ENCODE measurements around the gene ITFG2. TPM values are rescaled to one million over a fixed set of nuclear protein-coding genes. Genes with fewer than 3 reads are reported as not detected.

Gene ITFG2
- total RNA-seq, 2 experiments from 2014 or later = 25.4 to 25.8 TPM

GRCh38 chr12:2791089-2791488 is 21.4 kb upstream of the ITFG2 start:
- TF ChIP-seq CTCF (IDR thresholded peaks at IDR 0.05) = no peak
- DNase-seq (no peak), ATAC-seq (no peak)
- H3K4me3 Mint-ChIP-seq = no peak overlapping the region
- peaks cover 3% of the 10 kb centered on the region for H3K36me3 Mint-ChIP-seq (ENCODE audit: low read depth)
- H3K9me3 Mint-ChIP-seq = no peaks in the 10 kb centered on the region
- ChIA-PET CTCF (interaction anchor here (1.5 to 3.6 kb wide), 2 partner anchors 100 to 108 kb away, joined by 7 to 12 read pairs; no protein-coding TSS in a partner anchor), POLR2A (no interaction called here)
- peaks cover 2% of the 10 kb centered on the region for H3K4me1 Mint-ChIP-seq (ENCODE audit: low read depth)
- H3K27ac Mint-ChIP-seq = no peak overlapping the region
- H3K27me3 Mint-ChIP-seq = no peaks in the 10 kb centered on the region
- intact Hi-C loops (cut with micrococcal nuclease) = no loop called here

GRCh38 chr12:2792671-2793500 is 19.6 kb upstream of the ITFG2 start:
- H3K36me3 Mint-ChIP-seq (ENCODE audit: low read depth) = peaks cover 21% of the 10 kb centered on the region
- intact Hi-C loops (cut with micrococcal nuclease) = no loop called here
- H3K27ac Mint-ChIP-seq = no peak overlapping the region
- DNase-seq (no peak), ATAC-seq (no peak)
- no peak for TF ChIP-seq CTCF (IDR thresholded peaks at IDR 0.05)
- ChIA-PET POLR2A (interaction anchor here (0.5 kb wide), 1 partner anchor 122 kb away, joined by 3 read pairs; no protein-coding TSS in a partner anchor), CTCF (interaction anchor here (1.5 to 3.6 kb wide), 3 partner anchors 9 to 110 kb away, joined by 7 to 12 read pairs (median 11); no protein-coding TSS in a partner anchor)
- H3K9me3 Mint-ChIP-seq = no peaks in the 10 kb centered on the region
- H3K4me3 Mint-ChIP-seq = peak overlapping the region; percentile 72
- H3K27me3 Mint-ChIP-seq = no peaks in the 10 kb centered on the region
- peaks cover 15% of the 10 kb centered on the region for H3K4me1 Mint-ChIP-seq (ENCODE audit: low read depth)

GRCh38 chr12:2793561-2793960 is 18.9 kb upstream of the ITFG2 start:
- no peak for ATAC-seq
- POLR2A ChIA-PET = no interaction called here
- no peaks in the 10 kb centered on the region for H3K27me3 Mint-ChIP-seq

GRCh38 chr12:2794191-2794735 is 18.2 kb upstream of the ITFG2 start:
- ATAC-seq = peak; percentile 7
- Mint-ChIP-seq H3K4me1 (ENCODE audit: low read depth) (peaks cover 26% of the 10 kb centered on the region), H3K9me3 (no peaks in the 10 kb centered on the region), H3K27me3 (no peaks in the 10 kb centered on the region), H3K36me3 (ENCODE audit: low read depth) (peaks cover 35% of the 10 kb centered on the region), H3K27ac (peak overlapping the region; percentile 70), H3K4me3 (peak overlapping the region; percentile 72)
- POLR2A ChIA-PET = interaction anchor here (0.7 to 3.0 kb wide), 5 partner anchors 9 to 103 kb away, joined by 3 to 27 read pairs (median 13); partner anchors contain the start of gene ITFG2
- TF ChIP-seq CTCF (IDR thresholded peaks at IDR 0.05) = no peak
- peak; percentile 29 for DNase-seq
- intact Hi-C loops (cut with micrococcal nuclease) = no loop called here
- CTCF ChIA-PET = interaction anchor here (1.2 to 3.7 kb wide), 4 partner anchors 10 to 103 kb away, joined by 3 to 21 read pairs (median 9); no protein-coding TSS in a partner anchor

More at GRCh38 chr12:2793561-2793960, 18.9 kb upstream of the ITFG2 start:
- Mint-ChIP-seq H3K4me1 (ENCODE audit: low read depth) (peaks cover 22% of the 10 kb centered on the region), H3K36me3 (ENCODE audit: low read depth) (peaks cover 28% of the 10 kb centered on the region), H3K27ac (no peak overlapping the region), H3K9me3 (no peaks in the 10 kb centered on the region), H3K4me3 (peak overlapping the region; percentile 72)
- intact Hi-C loops (cut with micrococcal nuclease) = no loop called here
- CTCF ChIA-PET = interaction anchor here (1.4 to 3.7 kb wide), 3 partner anchors 9 to 102 kb away, joined by 7 to 21 read pairs (median 11); no protein-coding TSS in a partner anchor
- no peak for TF ChIP-seq CTCF (IDR thresholded peaks at IDR 0.05)
- no peak for DNase-seq
